SU-DHL-6 (cell line): ENCODE data around the gene LEMD3.

ENCODE experiments used
- EZH2phosphoT487 ChIP-seq: fragments of 200-600 bp; sonication (generic), shearing (Covaris generic); conservative IDR thresholded peaks from 2 replicates; pipeline ENCODE4 v1.6.1; 2018; ENCODE audit warnings: mild to moderate bottlenecking, antibody characterized with exemption, low read length, moderate library complexity, mixed read lengths
- TF ChIP-seq, protein P1 (sequence below): fragments of 200-600 bp; sonication (generic); IDR thresholded peaks from one replicate; pipeline ENCODE4 v1.5.1; 2017; ENCODE audit warnings: antibody characterized with exemption, mild to moderate bottlenecking, low read length, moderate library complexity; ENCODE audit not compliant: insufficient read depth, poor library complexity, severe bottlenecking

DNA sequence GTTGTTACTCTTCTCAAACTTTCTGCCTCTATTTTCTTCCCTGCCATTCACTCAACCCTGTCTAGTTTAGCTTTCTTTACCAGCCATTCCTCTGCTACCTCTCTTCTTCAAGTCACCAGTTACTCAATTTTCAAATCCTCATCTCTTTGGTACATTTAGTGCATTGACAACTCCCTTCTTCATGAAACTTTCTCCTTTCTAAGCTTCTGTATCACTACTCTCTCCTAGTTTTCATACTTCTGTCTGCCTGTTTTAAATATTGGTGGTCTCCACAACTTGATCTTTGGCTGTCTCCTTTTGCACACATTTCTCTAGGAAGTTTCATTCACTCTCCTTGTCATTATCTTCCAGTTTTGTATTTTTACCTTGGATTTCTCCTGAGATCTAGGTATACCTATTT lies 6.0 kb downstream of the LEMD3 start:
- TF ChIP-seq, protein P1, sequence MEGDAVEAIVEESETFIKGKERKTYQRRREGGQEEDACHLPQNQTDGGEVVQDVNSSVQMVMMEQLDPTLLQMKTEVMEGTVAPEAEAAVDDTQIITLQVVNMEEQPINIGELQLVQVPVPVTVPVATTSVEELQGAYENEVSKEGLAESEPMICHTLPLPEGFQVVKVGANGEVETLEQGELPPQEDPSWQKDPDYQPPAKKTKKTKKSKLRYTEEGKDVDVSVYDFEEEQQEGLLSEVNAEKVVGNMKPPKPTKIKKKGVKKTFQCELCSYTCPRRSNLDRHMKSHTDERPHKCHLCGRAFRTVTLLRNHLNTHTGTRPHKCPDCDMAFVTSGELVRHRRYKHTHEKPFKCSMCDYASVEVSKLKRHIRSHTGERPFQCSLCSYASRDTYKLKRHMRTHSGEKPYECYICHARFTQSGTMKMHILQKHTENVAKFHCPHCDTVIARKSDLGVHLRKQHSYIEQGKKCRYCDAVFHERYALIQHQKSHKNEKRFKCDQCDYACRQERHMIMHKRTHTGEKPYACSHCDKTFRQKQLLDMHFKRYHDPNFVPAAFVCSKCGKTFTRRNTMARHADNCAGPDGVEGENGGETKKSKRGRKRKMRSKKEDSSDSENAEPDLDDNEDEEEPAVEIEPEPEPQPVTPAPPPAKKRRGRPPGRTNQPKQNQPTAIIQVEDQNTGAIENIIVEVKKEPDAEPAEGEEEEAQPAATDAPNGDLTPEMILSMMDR, result no peak
- TF ChIP-seq EZH2phosphoT487, result no peak
